Measurements from ENCODE around the gene UCHL1.
"Not testable (repeated sequence)": the region's sequence is repeated elsewhere in the genome, so short reads cannot be mapped to it uniquely, and the experiment has no call there.

UCHL1 gene

DNA sequence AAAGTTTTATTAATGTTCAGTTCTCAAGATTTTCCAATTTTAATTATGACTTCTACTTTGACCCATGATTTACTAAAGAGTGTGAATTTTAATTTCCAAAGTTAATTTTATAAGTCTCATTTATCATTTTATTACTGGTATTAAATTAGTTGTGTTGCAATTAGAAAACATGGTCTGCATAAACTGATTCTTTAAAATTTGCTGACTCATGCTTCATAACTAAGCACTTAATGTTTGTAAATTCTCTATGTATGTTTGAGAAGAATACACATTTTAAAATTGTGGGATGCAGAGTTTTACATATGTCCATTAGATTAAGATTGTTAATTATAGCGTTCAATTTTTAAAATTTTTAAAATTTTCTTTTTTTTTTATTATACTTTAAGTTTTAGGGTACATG lies 20.2 kb upstream of the UCHL1 start:
- DNase-seq (ENCODE audit: low spot score) = no peak

GRCh38 chr4:41241919-41242318 lies 14.8 kb upstream of the UCHL1 start:
- no peak for DNase-seq (ENCODE audit: low spot score)

DNA sequence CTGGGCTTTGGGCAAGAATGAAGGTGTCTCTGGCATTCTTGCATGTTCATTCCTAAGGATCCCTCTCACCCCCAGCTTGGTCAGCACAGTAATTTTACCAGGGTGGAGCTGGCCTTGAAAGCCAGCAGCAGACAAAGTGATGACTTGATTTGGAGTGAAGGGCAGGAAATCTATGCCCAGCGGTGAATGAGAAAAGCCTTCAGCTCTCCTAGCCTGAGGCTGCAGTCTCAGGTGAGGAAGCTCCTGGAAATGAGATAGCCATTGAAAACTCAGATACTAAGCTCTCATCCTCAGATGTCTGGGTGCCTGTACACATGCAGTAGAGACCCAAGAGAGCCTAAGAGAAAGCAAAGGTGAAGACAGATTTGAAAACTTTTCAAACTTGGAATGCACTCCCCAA lies 10.7 kb upstream of the UCHL1 start:
- DNase-seq (ENCODE audit: low spot score) = no peak

DNA sequence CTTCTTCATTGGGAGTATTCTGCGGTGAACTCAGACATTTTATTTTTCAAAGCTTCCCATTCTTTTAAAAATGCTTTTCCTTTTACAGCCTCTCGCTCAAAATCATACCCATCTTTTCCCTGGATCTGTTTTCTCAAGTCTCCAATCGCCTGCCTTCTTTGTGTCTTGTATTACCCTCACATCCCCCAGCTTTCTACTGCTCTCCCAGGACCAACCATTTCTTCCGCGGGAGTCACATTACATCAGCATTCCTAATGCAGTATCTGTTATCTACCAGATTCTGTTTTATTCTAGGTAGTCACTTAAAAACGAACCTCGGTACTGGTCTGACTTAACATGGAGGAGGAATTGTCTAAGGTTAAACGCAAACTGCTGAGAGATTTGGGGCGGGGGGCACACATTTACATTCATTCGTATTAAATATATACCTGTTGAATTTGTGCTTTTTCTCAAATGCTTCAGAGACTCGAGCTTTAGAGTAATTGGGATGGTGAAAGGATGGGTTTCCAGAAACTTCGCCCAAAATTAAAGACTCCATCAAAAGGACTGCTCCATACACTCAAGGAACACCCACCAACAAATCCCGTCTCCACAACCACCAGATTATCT lies 493 bp upstream of the UCHL1 start:
- peak; percentile 33 for DNase-seq (ENCODE audit: low spot score)

GRCh38 chr4:41257257-41257901 lies 651 bp downstream of the UCHL1 start:
- peak; percentile 53 for DNase-seq (ENCODE audit: low spot score)

GRCh38 chr4:41257906-41258305 lies 1.2 kb downstream of the UCHL1 start:
- DNase-seq (ENCODE audit: low spot score) = peak; percentile 10

GRCh38 chr4:41258783-41259182 lies 2.1 kb downstream of the UCHL1 start:
- DNase-seq (ENCODE audit: low spot score) = peak; percentile 82

- no peak for DNase-seq (ENCODE audit: low spot score)
These were observed 3.5 kb downstream of the UCHL1 start for GRCh38 chr4:41260116-41260733.

DNA sequence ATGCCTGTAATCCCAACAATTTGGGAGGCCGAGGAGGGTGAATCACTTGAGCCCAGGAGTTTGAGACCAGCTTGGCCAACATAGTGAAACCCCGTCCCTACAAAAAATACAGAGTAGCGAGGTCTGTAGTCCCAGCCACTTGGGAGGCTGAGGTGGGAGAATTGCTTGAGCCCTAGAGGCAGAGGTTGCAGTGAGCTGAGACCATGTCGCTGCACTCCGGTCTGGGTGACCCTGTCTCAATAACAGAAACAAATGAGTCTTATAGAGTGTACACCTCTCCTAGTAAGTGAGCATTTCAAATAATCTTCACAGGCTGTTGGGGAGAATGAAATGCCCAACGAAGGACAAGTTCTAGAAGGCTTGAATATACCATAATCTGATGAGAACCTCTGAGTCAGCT lies 5.5 kb downstream of the UCHL1 start:
- DNase-seq (ENCODE audit: low spot score) = no peak

GRCh38 chr4:41264212-41264611 lies 7.5 kb downstream of the UCHL1 start:
- DNase-seq (ENCODE audit: low spot score) = no peak

GRCh38 chr4:41267997-41268396 lies 11.3 kb downstream of the UCHL1 start:
- DNase-seq (ENCODE audit: low spot score) = no peak

- DNase-seq (ENCODE audit: low spot score) = no peak
These were observed 12.2 kb downstream of the UCHL1 start for GRCh38 chr4:41268721-41269517.

DNA sequence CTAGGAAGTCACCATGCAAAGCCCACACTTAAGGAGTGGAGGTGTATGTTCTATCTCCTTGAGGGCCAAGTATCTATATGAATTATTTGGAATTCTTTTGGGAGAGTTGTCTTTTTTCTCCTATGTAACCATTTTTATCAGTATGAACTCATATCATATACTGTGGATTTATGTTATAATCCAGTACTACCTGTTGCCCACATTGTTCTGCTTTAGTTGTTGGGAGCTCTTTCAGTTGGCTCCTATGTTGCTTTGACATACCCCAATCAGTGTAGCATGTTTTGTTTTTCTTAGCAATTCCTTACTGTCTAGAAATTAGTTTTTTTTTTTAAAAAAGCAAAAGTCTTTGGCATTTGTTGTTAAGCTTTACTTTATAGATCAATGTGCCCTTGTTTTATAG lies 13.0 kb downstream of the UCHL1 start:
- DNase-seq (ENCODE audit: low spot score) = no peak

DNA sequence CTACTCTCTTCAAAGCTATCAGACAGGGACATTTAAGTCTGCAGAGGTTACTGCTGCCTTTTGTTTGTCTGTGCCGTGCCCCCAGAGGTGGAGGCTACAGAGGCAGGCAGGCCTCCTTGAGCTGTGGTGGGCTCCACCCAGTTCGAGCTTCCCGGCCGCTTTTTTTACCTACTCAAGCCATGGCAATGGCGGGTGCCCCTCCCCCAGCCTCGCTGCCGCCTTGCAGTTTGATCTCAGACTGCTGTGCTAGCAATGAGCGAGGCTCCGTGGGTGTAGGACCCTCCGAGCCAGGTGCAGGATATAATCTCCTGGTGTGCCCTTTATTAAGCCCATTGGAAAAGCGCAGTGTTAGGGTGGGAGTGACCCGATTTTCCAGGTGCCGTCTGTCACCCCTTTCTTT lies 19.2 kb downstream of the UCHL1 start:
- not testable (repeated sequence) for DNase-seq (ENCODE audit: low spot score)

DNA sequence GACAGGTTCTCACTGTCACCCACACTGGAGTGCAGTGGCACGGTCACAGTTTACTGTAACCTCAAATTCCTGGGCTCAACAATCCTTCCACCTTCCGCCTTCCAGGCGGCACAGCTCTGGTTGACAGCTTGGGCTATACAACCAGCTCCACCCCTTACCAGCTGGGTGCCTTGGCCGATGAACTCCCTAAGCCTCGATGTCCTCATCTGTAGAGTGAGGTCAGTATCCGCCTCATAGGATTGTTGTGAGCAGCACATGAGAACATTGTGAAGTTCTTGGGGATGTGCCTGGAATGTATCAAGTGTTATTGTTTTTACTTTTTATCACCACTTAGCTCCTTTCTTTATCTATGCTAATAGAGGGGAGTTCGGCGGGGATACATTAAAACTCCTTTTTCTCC lies 23.3 kb downstream of the UCHL1 start:
- DNase-seq (ENCODE audit: low spot score) = no peak

- peak; percentile 79 for DNase-seq (ENCODE audit: low spot score)
These were observed 24.4 kb downstream of the UCHL1 start for GRCh38 chr4:41281038-41281634.

DNA sequence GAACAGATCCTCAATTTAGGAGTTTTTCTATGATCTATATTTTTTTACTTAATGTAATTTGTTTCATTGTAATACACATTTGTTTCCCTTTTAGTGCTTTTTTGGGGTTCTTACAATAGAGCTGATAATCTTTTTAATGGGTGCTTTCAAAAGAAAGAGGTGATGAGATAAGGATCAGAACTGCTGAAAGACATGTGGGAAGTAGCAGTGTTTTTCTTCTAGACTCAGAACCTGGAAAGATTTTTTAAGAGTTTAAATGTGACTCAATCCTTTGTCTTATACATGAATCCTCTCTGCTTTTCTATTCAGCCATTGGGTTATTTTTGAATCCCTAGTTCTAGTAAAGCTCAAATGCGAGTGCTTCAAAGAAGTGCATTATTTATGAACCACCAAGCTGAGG lies 25.6 kb downstream of the UCHL1 start:
- no peak for DNase-seq (ENCODE audit: low spot score)

GRCh38 chr4:41285202-41285863 lies 28.6 kb downstream of the UCHL1 start:
- DNase-seq (ENCODE audit: low spot score) = no peak

DNA sequence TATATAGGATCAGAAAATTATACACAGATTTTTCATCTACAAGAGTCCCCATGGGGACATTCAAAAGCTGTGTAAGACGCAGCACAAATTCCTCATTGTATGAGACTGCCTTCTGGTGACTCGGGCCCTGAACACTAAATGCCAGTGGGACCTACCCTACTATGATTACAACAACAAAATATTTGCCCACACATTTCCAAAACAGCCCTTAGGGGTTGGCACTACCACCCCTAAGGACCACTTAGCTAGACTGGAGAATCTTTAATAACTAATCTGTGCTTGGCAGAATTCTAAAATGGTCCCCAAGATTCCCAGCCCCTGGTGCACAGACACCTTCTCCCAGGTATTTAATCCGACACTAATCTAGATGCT lies 29.1 kb downstream of the UCHL1 start:
- no peak for DNase-seq (ENCODE audit: low spot score)

DNA sequence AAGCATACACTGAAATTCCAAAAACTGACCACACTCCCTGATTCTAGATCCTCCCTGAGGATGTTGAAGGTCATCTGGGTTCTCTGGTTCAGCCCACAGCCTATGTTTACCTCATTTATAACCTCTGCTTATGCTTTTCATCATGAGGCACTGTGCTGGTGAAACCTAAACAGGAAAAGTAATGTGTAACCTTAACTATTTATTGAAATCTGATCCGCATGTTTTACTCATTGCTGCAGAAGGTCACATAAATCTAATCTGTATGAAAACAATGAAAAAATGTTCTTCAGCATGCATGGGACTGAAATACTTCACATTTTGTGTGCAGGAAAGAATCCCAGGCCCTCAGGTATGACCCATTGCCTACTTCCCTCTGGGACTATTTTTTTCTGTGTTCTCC lies 30.3 kb downstream of the UCHL1 start:
- DNase-seq (ENCODE audit: low spot score) = no peak

- DNase-seq (ENCODE audit: low spot score) = no peak
These were observed 31.1 kb downstream of the UCHL1 start for GRCh38 chr4:41287852-41288251.

GRCh38 chr4:41288254-41288653 lies 31.5 kb downstream of the UCHL1 start:
- no peak for DNase-seq (ENCODE audit: low spot score)

Data from putamen (tissue), 1 donor.